Hair follicle dermal papilla cell (primary cell): ENCODE data around the gene ZNF618. TPM values are rescaled to one million over a fixed set of nuclear protein-coding genes. Genes with fewer than 3 reads are reported as not detected.

Experiments
- total RNA-seq: library from RNA; depleted of rRNA; stranded (reverse); fragments of >200 nt; gene quantifications from 2 replicates; pipeline ENCODE4 v1.2.3, GENCODE V29; 2012

ZNF618 gene
- 17.1 and 20.3 TPM in 2 replicates for total RNA-seq

GRCh38 chr9:113876151-113876992, at the start of gene ZNF618:
ZNF618 (plus strand) TSS chr9:113876309; CDS start chr9:113876381, 72 bp downstream.

GRCh38 chr9:114078021-114078780, 202.1 kb downstream of the ZNF618 start, which contains the start of gene AMBP:
AMBP (minus strand) TSS chr9:114078300; CDS start chr9:114078209, 91 bp downstream.

GRCh38 chr9:114098936-114099668, 223.0 kb downstream of the ZNF618 start, which contains the start of gene KIF12:
KIF12 (minus strand) TSS chr9:114099292; CDS start chr9:114099276, 16 bp downstream.

Other genes with a start within 250 kb of the ZNF618 start
- gene AMBP, start 202.0 kb downstream of the ZNF618 start, total RNA-seq: 0.12 and 0.16 TPM in 2 replicates
- under 0.01 and 0.12 TPM in 2 replicates for gene KIF12, start 223.0 kb downstream of the ZNF618 start, total RNA-seq